Fibroblast of lung (primary cell): ENCODE data around the gene TTC33. TPM values are rescaled to one million over a fixed set of nuclear protein-coding genes. Genes with fewer than 3 reads are reported as not detected.
A peak's percentile ranks its signal among the peaks of the same experiment; 100 is the strongest.

Source experiments
- DNase-seq, 2 donors: peaks; one replicate each; pipeline versions ENCODE4 v3.0.0 to v3.0.0-alpha.2; 2010; ENCODE audit warnings: low read depth in 2 of 2
- H2AFZ ChIP-seq: 2 replicates; pipeline ENCODE4 v1.5.1; 2012; ENCODE audit warnings: low read length, control low read depth, inconsistent platforms
- H3K27ac ChIP-seq: 2 replicates; pipeline ENCODE4 v1.5.1; 2011; ENCODE audit warnings: low read length, control low read depth; ENCODE audit not compliant: insufficient read depth
- H3K27me3 ChIP-seq: 2 replicates; pipeline ENCODE4 v1.5.1; 2011; ENCODE audit warnings: mild to moderate bottlenecking, low read length; ENCODE audit not compliant: control insufficient read depth, insufficient read depth
- H3K36me3 ChIP-seq: 2 replicates; pipeline ENCODE4 v1.5.1; 2011; ENCODE audit warnings: low read length; ENCODE audit not compliant: control insufficient read depth, insufficient read depth
- H3K4me1 ChIP-seq: 2 replicates; pipeline ENCODE4 v1.5.1; 2011; ENCODE audit warnings: low read length; ENCODE audit not compliant: control insufficient read depth, insufficient read depth; ENCODE audit errors: extremely low read depth
- H3K4me2 ChIP-seq: 2 replicates; pipeline ENCODE4 v1.5.1; 2011; ENCODE audit warnings: low read length, control low read depth; ENCODE audit not compliant: insufficient read depth; ENCODE audit errors: extremely low read depth
- H3K4me3 ChIP-seq, 4 experiments: fragments of 200-600 bp in 1 of 4; sonication (generic) in 1 of 4; replicated peaks in 1 of 4; 2 replicates each; pipeline ENCODE4 v1.5.1; 2011 to 2016; ENCODE audit warnings: low read length in 4 of 4, low read depth in 3 of 4, mild to moderate bottlenecking in 3 of 4, control low read depth in 2 of 4, inconsistent platforms in 1 of 4, mixed read lengths in 1 of 4; ENCODE audit not compliant: insufficient read depth in 1 of 4; ENCODE audit errors: control extremely low read depth in 1 of 4
- H3K79me2 ChIP-seq: 2 replicates; pipeline ENCODE4 v1.5.1; 2012; ENCODE audit warnings: mild to moderate bottlenecking, low read length, inconsistent platforms; ENCODE audit not compliant: control insufficient read depth, insufficient read depth
- H3K9ac ChIP-seq: 2 replicates; pipeline ENCODE4 v1.5.1; 2011; ENCODE audit warnings: mild to moderate bottlenecking, low read length, control low read depth; ENCODE audit not compliant: insufficient read depth
- H3K9me3 ChIP-seq: 2 replicates; pipeline ENCODE4 v1.5.1; 2012; ENCODE audit warnings: low read depth, low read length; ENCODE audit not compliant: control insufficient read depth, insufficient read depth
- H4K20me1 ChIP-seq: 2 replicates; pipeline ENCODE4 v1.5.1; 2011; ENCODE audit warnings: low read length; ENCODE audit not compliant: control insufficient read depth, insufficient read depth; ENCODE audit errors: extremely low read depth
- CTCF ChIP-seq, 2 donors: IDR thresholded peaks in 1 of 2; conservative IDR thresholded peaks in 1 of 2; 1 replicate in 1 of 2; 2 replicates in 1 of 2; pipeline ENCODE4 v1.5.1; 2011 to 2012; ENCODE audit warnings: low read length in 2 of 2, control low read depth in 1 of 2, inconsistent platforms in 1 of 2, low read depth in 1 of 2, mild to moderate bottlenecking in 1 of 2
- EZH2 ChIP-seq: IDR thresholded peaks from 2 replicates; pipeline ENCODE4 v1.5.1; 2012; ENCODE audit warnings: low read length, control low read depth, mild to moderate bottlenecking; ENCODE audit errors: missing control alignments
- polyA plus RNA-seq, 2 donors: library from polyadenylated mRNA; depleted of rRNA in 1 of 2; stranded (reverse) in 1 of 2; unstranded in 1 of 2; fragments of >200 nt; gene quantifications; 2 replicates each; pipeline ENCODE4 v1.2.1, GENCODE V29; 2011 to 2012; ENCODE audit warnings: missing spikeins in 1 of 2
- total RNA-seq: library from RNA; depleted of rRNA; stranded (reverse); fragments of >200 nt; gene quantifications from 2 replicates; pipeline ENCODE4 v1.2.1, GENCODE V29; 2014

TTC33 gene
- total and polyA plus RNA-seq, 2 donors (not counting 1 experiment from before 2014, with no cell fraction given), result 8.7 to 16.3 TPM

- Histone ChIP-seq H3K9me3 (no peaks in the 10 kb centered on the region), H3K4me2 (no peak overlapping the region), H2AFZ (no peak overlapping the region), H3K4me1 (no peaks in the 10 kb centered on the region), H3K79me2 (peaks cover 37% of the 10 kb centered on the region), H4K20me1 (no peaks in the 10 kb centered on the region), H3K36me3 (peaks cover 6% of the 10 kb centered on the region), H3K27me3 (no peaks in the 10 kb centered on the region), H3K9ac (no peak overlapping the region), H3K27ac (no peak overlapping the region), H3K4me3 (no peak overlapping the region)
- no peak for TF ChIP-seq CTCF (conservative IDR thresholded peaks at IDR 0.05 in 1 of 2, IDR thresholded peaks at IDR 0.05 in 1 of 2; ENCODE audit: low read depth in 1 of 2, low read length in 2 of 2)
- no peak for TF ChIP-seq EZH2
- DNase-seq, result no peak
These were observed 18.9 kb upstream of the TTC33 start for GRCh38 chr5:40774623-40775022.

DNA sequence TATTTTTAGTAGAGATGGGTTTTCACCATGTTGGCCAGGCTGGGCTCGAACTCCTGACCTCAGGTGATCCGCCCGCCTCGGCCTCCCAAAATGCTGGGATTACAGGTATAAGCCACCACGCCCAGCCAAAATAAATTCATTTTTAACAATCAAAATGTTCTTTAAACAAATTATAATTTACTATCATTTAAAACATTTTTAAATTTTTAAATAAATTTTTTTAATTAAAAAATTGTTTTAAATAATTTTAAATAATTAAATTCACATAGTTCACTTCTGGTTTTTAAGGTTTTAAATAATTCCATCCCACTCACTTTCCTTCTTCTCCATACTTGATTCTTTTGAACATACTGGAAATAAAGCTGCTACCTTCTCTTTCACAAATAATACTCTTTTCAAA lies 15.0 kb upstream of the TTC33 start:
- no peak for DNase-seq
- H3K9me3 ChIP-seq, result no peaks in the 10 kb centered on the region
- no peaks in the 10 kb centered on the region for H4K20me1 ChIP-seq
- H3K27ac ChIP-seq, result no peak overlapping the region
- no peak overlapping the region for H3K4me2 ChIP-seq
- H3K4me1 ChIP-seq, result no peaks in the 10 kb centered on the region
- no peak overlapping the region for H2AFZ ChIP-seq
- peaks cover 7% of the 10 kb centered on the region for H3K36me3 ChIP-seq
- H3K27me3 ChIP-seq, result no peaks in the 10 kb centered on the region
- H3K4me3 ChIP-seq, result no peak overlapping the region
- TF ChIP-seq CTCF (conservative IDR thresholded peaks at IDR 0.05 in 1 of 2, IDR thresholded peaks at IDR 0.05 in 1 of 2; ENCODE audit: low read depth in 1 of 2, low read length in 2 of 2), result no peak
- TF ChIP-seq EZH2, result no peak
- no peak overlapping the region for H3K9ac ChIP-seq
- H3K79me2 ChIP-seq, result peaks cover 5% of the 10 kb centered on the region

- Histone ChIP-seq H3K4me2 (no peak overlapping the region), H3K27me3 (no peaks in the 10 kb centered on the region), H3K36me3 (peaks cover 2% of the 10 kb centered on the region), H3K4me3 (no peak overlapping the region), H3K79me2 (no peaks in the 10 kb centered on the region), H3K9ac (no peak overlapping the region), H3K4me1 (no peaks in the 10 kb centered on the region), H3K27ac (no peak overlapping the region), H3K9me3 (no peaks in the 10 kb centered on the region), H2AFZ (no peak overlapping the region), H4K20me1 (no peaks in the 10 kb centered on the region)
- peak in 1 of 2 donors; percentile 28 for DNase-seq
- TF ChIP-seq CTCF (conservative IDR thresholded peaks at IDR 0.05 in 1 of 2, IDR thresholded peaks at IDR 0.05 in 1 of 2; ENCODE audit: low read depth in 1 of 2, low read length in 2 of 2), result no peak
- no peak for TF ChIP-seq EZH2
These were observed 6.9 kb upstream of the TTC33 start for GRCh38 chr5:40762705-40763104.
